Astrocyte of the spinal cord (primary cell): ENCODE data around the gene OR52K1.
"Not testable (repeated sequence)": the region's sequence is repeated elsewhere in the genome, so short reads cannot be mapped to it uniquely, and the experiment has no call there.

Experiments used
- DNase-seq: peaks from one replicate; pipeline ENCODE4 v3.0.0; 2011; ENCODE audit warnings: low read depth, low spot score
- H3K4me3 ChIP-seq: 2 replicates; pipeline ENCODE4 v1.5.1; 2011; ENCODE audit warnings: low read depth, mild to moderate bottlenecking, low read length, moderate library complexity
- in situ Hi-C: cut with HindIII; loops from 2 replicates; pipeline ENCODE4 v1.10.0; 2017; ENCODE audit warnings: low sequenced_read_pairs
- TF ChIP-seq, protein P1 (sequence below): IDR thresholded peaks from 2 replicates; pipeline ENCODE4 v1.5.1; 2012; ENCODE audit warnings: low read depth, mild to moderate bottlenecking, low read length, inconsistent platforms

Gene OR52K1

DNA sequence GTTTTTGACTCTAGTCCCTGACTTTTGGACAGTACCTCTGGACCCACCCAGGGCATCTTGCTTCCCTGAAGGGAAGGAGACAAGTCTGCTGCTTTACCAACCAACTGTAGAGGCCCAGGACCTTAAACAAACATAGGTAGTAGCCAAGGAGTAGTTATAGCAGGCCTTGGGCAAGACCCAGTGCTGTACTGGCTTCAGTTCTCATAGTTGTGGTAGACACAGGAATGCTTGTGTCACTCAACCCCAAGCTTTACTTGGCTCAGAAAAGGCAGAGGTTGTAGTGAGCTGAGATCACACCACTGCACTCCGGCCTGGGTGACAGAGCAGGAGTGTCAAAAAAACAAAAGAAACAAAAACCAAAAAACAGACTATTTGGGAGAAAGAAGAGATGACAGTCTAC, 41.2 kb downstream of the OR52K1 start:
- in situ Hi-C loops: no loop called here
- no peak for DNase-seq
- TF ChIP-seq, protein P1, sequence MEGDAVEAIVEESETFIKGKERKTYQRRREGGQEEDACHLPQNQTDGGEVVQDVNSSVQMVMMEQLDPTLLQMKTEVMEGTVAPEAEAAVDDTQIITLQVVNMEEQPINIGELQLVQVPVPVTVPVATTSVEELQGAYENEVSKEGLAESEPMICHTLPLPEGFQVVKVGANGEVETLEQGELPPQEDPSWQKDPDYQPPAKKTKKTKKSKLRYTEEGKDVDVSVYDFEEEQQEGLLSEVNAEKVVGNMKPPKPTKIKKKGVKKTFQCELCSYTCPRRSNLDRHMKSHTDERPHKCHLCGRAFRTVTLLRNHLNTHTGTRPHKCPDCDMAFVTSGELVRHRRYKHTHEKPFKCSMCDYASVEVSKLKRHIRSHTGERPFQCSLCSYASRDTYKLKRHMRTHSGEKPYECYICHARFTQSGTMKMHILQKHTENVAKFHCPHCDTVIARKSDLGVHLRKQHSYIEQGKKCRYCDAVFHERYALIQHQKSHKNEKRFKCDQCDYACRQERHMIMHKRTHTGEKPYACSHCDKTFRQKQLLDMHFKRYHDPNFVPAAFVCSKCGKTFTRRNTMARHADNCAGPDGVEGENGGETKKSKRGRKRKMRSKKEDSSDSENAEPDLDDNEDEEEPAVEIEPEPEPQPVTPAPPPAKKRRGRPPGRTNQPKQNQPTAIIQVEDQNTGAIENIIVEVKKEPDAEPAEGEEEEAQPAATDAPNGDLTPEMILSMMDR: no peak
- H3K4me3 ChIP-seq: no peak overlapping the region

DNA sequence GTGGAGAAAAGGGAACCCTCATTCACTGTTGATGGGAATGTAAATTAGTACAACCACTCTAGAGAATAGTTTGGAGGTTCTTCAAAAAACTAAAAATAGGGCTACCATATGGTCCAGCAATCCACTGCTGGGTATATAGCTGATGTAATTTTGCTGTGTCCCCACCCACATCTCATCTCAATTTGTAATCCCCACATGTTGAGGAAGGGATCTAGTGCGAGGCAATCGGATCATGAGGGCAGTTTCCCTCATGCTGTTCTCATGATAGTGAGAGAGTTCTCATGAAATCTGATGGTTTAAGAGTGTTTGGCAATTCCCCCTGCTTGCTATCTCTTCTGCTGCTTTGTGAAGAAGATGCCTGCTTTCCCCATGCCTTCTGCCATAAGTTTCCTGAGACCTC, 45.5 kb downstream of the OR52K1 start:
- no peak for DNase-seq
- TF ChIP-seq, protein P1: no peak
- no peak overlapping the region for H3K4me3 ChIP-seq
- in situ Hi-C loops: no loop called here

DNA sequence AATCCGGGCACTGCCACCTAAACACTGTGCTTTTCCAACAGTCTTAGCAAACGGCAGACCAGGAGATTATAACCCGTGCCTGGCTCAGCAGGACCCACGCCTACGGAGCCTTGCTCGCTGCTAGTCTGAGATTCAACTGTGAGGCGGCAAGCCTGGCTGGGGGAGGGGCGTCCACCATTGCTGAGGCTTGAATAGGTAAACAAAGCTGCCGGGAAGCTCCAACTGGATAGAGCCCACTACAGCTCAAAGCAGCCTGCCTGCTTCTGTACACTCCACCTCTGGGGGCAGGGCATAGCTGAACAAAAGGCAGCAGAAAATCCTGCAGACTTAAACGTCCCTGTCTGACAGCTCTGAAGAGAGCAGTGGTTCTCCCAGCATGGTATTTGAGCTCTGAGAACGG, 49.2 kb downstream of the OR52K1 start:
- DNase-seq, in situ Hi-C loops, H3K4me3 ChIP-seq: not testable (repeated sequence)

DNA sequence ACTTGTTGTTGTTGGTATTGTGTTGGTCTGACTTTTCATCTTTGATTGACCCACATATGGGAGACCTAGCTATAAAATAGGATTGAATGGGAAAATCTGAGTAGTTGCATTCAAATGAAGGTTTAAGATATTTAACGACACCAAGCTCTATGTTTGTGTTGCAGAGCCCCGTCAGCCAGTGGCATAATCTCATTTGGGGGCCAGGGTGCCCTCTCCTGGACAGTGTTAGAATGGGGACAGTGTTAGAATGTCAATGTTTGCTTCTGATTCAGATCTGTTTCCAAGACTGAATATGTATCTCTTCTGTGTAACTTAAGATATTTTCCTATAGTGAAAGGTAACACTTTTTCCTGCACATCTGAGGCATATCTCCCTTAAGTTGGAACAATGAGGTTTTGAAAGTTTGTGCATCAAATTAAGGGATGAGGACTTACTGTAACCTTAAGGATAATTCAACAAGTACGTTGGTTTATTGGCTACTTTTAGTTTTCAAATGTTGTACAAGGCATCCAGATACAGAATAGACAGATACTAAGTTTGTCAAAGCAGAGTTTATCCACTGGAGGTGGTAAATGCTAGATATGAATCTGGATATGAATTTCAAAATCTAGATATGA, 57.3 kb downstream of the OR52K1 start:
- H3K4me3 ChIP-seq: no peak overlapping the region
- in situ Hi-C loops: no loop called here
- TF ChIP-seq, protein P1: peak; percentile 62
- peak; percentile 13 for DNase-seq

DNA sequence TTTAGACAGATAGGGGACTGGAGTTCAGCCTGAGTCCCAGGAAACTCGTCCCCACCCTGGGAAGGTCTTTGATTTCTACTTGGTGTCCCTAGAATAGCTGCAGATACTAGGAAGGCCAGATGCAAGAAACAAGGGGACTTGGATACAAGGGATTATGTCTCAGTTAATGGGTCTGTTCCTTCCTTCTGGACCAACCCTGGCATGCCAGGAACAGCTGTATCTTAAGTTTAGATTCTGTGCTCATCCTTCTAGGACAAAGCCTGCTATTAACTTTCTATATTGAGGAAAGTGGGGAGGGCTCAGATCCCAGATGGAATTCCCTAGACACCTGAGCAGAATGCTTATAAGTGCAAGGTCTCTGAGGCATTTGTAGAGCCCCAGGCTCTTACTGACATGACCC, 58.6 kb downstream of the OR52K1 start:
- no peak overlapping the region for H3K4me3 ChIP-seq
- in situ Hi-C loops: no loop called here
- TF ChIP-seq, protein P1: no peak
- no peak for DNase-seq
